HG02885 (cell line): Measurements from ENCODE around the gene RSAD2.
"Not testable (repeated sequence)": the region's sequence is repeated elsewhere in the genome, so short reads cannot be mapped to it uniquely, and the experiment has no call there.

Source experiments
- ATAC-seq: cut with Tn5 transposase; IDR thresholded peaks from one replicate; pipeline ENCODE4 v1.9.1; 2021; ENCODE audit warnings: mild to moderate bottlenecking; ENCODE audit not compliant: unreplicated experiment, poor library complexity

RSAD2 gene

GRCh38 chr2:6923319-6923718 is 45.7 kb downstream of the RSAD2 start:
- no peak for ATAC-seq

GRCh38 chr2:6924101-6924923 is 46.7 kb downstream of the RSAD2 start:
- ATAC-seq, result no peak

- ATAC-seq, result no peak
Observed at GRCh38 chr2:6924924-6925409, 47.4 kb downstream of the RSAD2 start.

GRCh38 chr2:6926071-6926732 is 48.6 kb downstream of the RSAD2 start:
- no peak for ATAC-seq

- no peak for ATAC-seq
Observed at GRCh38 chr2:6927186-6927585, 49.6 kb downstream of the RSAD2 start.

GRCh38 chr2:6927753-6928152 is 50.2 kb downstream of the RSAD2 start:
- ATAC-seq, result no peak

GRCh38 chr2:6928452-6928851 is 50.9 kb downstream of the RSAD2 start:
- no peak for ATAC-seq

- ATAC-seq, result no peak
Observed at GRCh38 chr2:6929196-6929819, 51.7 kb downstream of the RSAD2 start.

GRCh38 chr2:6930923-6931647 is 53.5 kb downstream of the RSAD2 start:
- no peak for ATAC-seq

GRCh38 chr2:6931753-6932152 is 54.2 kb downstream of the RSAD2 start:
- ATAC-seq, result no peak

- ATAC-seq, result no peak
Observed at GRCh38 chr2:6932206-6932605, 54.6 kb downstream of the RSAD2 start.

GRCh38 chr2:6932828-6933227 is 55.3 kb downstream of the RSAD2 start:
- no peak for ATAC-seq

GRCh38 chr2:6933911-6934310 is 56.3 kb downstream of the RSAD2 start:
- ATAC-seq, result no peak

GRCh38 chr2:6934345-6934744 is 56.8 kb downstream of the RSAD2 start:
- ATAC-seq, result no peak

GRCh38 chr2:6934758-6935651 is 57.4 kb downstream of the RSAD2 start:
- ATAC-seq, result no peak

- ATAC-seq, result not testable (repeated sequence)
Observed at GRCh38 chr2:6935652-6936020, 58.1 kb downstream of the RSAD2 start.

GRCh38 chr2:6937157-6937556 is 59.6 kb downstream of the RSAD2 start:
- no peak for ATAC-seq

- ATAC-seq, result no peak
Observed at GRCh38 chr2:6937582-6937981, 60.0 kb downstream of the RSAD2 start.

- ATAC-seq, result no peak
Observed at GRCh38 chr2:6939071-6939470, 61.5 kb downstream of the RSAD2 start.

- no peak for ATAC-seq
Observed at GRCh38 chr2:6940820-6941219, 63.2 kb downstream of the RSAD2 start.
